HG02763 (cell line): ENCODE data around the gene GNG13.
"Not testable (repeated sequence)": the region's sequence is repeated elsewhere in the genome, so short reads cannot be mapped to it uniquely, and the experiment has no call there.

ENCODE experiments used
- ATAC-seq: cut with Tn5 transposase; IDR thresholded peaks from one replicate; pipeline ENCODE4 v1.9.1; 2021; ENCODE audit warnings: mild to moderate bottlenecking, moderate library complexity; ENCODE audit not compliant: unreplicated experiment

The GNG13 gene

DNA sequence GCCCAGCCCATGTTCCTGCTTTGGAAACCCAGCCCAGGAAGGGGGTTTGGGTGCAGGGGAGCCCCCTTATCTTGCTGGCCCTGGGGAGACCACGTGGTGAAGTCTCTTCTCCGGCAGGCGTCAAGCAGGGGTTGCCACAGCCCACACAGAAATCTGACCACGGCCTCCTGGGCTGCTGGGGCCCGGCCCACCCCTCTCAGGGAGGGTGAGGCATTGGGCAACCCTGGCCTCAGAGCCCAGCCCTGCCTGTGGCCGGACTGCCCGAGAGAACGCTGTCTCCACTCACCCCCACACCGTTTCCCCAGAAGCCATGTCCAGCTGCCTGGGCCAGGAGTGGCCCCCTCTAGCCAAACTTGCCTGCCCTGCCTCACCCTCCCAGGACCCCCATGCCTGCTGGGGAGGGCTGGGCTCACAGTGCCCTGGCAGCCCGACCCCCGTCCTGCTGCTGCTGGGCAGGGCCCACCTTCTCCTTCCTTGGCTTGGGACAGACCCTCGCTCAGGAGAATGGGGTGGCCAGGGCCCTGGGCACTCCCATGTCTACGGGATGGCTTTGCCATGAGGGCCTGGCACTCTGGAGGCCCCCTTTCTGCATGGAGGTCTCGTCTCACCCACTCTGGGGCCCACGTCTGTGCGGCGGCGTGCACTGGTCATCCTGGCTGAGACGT lies 19.1 kb downstream of the GNG13 start:
- no peak for ATAC-seq

GRCh38 chr16:780296-780695 lies 20.2 kb downstream of the GNG13 start:
- no peak for ATAC-seq

DNA sequence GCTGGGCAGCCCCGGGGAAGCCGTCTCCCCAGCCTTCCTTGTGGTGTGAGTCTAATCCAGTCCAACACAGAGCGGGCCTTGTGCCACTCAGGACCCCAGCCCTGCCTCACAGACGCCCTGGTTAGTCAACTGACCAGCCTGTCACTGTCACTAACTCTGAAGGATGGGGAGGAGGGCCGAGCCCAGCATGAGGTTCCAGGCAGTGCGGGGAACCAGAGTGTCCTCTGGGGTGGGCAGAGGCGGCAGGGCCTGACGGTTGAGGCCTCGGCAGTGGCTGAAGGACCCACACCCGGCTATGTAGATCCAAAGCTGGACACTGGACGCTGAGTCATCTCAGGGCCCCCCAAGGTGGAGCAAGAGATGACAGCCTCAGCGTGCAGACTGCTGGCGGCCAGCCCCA lies 21.0 kb downstream of the GNG13 start:
- ATAC-seq: no peak

DNA sequence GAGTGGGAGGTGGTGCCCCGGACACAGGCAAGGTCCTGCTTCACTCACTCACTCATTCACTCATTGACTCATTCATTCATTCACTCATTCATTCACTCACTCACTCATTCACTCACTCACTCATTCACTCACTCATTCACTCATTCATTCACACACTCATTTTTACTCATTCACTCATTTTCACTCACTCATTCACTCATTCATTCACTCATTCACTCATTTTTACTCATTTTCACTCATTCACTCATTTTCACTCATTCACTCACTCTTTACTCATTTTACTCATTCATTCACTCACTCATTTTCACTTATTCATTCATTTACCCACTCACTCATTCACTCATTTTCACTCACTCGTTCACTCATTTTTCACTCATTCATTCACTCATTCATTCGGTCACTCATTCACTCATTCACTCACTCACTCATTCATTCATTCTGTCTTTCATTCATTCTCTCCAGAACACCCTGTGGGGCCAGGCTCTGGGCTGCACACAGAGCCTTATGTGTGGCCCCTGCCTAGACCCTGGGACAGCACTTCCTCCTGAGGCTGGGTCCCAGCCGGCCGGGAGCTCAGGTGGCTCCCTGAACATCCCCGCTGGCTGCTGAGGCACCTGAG lies 21.5 kb downstream of the GNG13 start:
- ATAC-seq: no peak

DNA sequence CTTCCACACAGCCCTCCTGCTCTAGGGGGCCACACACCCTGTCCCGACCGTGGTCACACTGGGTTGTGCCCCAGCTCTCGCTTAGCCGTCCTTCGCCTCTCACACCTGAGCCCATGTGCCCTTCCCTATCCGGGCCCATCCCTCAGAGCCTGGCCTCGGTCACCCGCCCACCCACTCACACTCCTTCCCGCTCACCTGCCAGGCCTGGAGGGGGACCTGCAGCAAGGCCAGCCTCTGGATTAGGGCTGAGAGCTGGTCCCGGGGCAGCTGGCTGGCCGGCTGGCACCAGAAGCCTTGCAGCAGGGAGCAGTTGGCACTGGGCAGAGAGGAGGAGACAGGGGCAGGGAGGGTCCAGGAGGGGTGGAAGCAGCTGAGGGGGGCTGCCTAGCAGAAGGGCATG lies 22.1 kb downstream of the GNG13 start:
- no peak for ATAC-seq

GRCh38 chr16:777826-778225 lies 22.7 kb downstream of the GNG13 start:
- ATAC-seq: no peak

GRCh38 chr16:776824-777223 lies 23.7 kb downstream of the GNG13 start:
- ATAC-seq: no peak

DNA sequence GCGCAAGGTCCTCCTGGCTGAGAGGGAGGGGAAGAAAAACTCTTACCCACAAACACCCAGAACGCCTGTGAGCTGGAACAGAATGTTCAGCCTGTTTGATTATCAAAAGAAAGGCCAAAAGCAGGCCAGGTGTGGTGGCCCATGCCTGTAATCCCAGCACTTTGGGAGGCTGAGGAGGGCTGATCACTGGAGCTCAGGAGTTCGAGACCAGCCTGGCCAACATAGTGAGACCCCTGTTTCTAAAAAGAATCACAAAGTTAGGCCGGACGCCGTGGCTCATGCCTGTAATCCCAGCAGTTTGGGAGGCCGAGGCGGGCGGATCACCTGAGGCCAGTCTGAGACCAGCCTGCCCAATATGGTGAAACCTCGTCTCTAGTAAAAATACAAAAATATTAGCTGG lies 24.2 kb downstream of the GNG13 start:
- not testable (repeated sequence) for ATAC-seq

- no peak for ATAC-seq
These were observed 25.2 kb downstream of the GNG13 start for GRCh38 chr16:775236-775796.

DNA sequence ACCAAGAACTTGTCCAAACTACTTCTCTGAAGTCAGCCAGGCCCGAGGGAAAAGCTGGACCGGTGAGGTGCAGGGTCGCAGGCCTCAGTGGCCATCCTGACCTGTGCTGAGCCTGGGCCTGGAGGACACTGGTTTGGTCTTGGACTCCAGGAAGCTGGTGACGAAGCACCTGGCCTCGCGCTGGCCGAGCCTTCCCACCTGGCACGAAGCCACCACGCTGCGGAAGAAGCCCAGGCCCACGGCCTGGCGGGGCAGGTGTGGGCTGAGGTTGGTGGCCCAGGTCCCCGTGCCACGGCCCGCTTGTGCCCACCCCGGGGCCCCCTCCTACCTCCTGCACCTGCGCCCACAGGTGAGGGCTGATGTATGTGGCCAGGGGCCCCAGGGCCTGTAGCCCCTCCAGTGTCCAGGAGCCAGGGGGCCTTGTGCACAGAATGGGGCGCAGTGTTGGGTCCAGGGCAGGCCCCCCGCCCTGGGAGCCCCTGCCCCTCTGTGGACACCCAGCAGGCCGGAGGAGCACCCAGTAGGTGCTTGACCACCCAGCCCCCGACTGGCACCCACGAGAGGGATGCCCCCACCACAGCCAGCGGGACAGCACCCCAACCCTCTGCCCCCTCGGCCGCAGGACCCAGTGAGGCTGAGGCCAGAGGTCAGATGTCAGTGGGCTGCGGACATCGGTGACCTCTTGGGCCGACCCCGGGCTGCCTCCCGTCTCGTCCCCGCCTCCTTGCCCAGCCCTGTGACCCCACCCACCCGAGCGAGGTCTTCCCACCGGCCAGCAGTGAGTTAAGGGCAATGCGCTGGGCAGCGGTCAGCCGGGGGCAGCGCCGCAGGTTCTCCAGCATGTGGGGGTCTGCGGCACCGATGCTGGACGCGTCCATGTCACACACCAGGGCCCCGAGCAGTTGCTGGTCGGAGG lies 26.2 kb downstream of the GNG13 start:
- no peak for ATAC-seq

GRCh38 chr16:772959-773358 lies 27.6 kb downstream of the GNG13 start:
- no peak for ATAC-seq

GRCh38 chr16:770411-770810 lies 30.1 kb downstream of the GNG13 start:
- no peak for ATAC-seq

- ATAC-seq: no peak
These were observed 30.6 kb downstream of the GNG13 start for GRCh38 chr16:769934-770333.

DNA sequence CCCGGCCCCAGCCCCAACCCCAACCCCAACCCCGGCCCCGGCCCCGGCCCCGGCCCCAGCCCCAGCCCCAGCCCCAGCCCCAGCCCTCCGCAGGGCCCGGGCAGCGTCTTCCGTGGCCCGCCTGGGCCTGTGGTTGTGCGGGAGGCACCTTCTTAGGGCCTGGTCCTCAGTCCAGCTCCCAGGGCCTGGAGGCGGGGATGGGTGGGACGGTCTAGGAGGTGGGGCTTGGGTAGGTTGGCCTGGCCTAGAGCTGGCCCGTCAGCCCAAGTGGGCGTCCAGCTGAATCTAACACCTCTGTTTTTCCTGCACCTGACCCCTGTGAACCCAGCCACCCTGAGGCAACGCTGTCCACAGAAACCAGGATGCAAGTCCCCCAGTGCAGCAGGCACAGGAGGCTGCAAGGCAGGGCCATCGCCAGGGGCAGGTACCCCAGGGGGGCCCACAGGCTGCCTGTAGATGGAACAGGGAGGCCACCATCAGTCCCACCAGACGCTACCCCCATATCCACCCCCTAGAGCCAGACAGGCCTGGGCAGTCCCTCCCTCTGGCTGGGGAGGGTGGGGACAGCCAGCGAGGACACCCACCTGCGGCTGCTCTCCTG lies 31.2 kb downstream of the GNG13 start:
- no peak for ATAC-seq

GRCh38 chr16:768428-768827 lies 32.1 kb downstream of the GNG13 start:
- no peak for ATAC-seq

DNA sequence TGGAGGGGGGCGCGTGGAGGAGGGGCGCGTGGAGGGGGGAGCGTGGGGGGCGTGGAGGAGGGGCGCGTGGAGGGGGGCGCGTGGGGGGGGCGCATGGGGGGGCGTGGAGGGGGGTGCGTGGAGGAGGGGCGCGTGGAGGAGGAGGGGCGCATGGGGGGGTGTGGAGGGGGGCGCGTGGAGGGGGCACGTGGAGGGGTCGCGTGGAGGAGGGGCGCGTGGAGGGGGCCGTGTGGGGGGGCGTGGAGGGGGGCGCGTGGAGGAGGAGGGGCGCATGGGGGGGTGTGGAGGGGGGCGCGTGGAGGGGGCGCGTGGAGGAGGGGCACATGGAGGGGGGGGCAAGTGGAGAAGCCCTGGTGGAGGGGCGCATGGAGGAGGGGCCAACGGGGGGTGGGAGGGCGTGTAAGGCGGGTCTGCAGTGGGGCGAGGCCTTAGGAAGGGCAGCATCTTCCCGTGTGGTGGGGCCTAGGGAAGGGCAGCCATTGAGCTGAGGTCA lies 32.7 kb downstream of the GNG13 start:
- no peak for ATAC-seq

DNA sequence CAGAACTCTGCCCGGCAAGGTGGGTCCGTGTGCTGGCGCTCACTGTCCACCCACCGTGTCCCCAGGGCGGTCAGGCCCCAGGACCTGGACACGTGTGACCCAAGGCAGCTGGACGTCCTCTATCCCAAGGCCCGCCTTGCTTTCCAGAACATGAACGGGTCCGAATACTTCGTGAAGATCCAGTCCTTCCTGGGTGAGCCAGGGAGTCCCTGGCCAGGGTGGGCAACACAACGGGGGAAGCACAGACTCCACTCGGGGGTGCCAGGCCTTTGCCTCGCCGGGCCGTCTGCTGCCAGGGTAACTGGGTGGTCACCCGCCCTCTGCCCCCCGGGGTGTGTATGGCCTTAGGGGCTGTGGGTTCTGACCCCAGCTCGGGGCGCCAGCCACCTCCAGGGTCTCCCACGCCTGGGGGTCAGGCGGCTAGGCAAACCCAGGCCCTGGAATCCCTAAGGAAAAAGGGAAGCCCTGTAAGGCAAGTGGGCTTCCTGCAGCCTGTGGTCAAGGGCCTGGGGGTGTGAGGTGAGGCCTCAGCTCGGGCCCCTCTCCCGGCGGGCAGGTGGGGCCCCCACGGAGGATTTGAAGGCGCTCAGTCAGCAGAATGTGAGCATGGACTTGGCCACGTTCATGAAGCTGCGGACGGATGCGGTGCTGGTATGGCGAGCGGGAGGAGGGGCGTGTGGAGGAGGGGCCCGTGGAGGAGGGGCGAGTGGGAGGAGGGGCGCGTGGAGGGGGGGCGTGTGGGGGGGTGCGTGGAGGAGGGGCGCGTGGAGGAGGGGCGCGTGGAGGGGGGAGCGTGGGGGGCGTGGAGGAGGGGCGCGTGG lies 33.5 kb downstream of the GNG13 start:
- ATAC-seq: no peak

DNA sequence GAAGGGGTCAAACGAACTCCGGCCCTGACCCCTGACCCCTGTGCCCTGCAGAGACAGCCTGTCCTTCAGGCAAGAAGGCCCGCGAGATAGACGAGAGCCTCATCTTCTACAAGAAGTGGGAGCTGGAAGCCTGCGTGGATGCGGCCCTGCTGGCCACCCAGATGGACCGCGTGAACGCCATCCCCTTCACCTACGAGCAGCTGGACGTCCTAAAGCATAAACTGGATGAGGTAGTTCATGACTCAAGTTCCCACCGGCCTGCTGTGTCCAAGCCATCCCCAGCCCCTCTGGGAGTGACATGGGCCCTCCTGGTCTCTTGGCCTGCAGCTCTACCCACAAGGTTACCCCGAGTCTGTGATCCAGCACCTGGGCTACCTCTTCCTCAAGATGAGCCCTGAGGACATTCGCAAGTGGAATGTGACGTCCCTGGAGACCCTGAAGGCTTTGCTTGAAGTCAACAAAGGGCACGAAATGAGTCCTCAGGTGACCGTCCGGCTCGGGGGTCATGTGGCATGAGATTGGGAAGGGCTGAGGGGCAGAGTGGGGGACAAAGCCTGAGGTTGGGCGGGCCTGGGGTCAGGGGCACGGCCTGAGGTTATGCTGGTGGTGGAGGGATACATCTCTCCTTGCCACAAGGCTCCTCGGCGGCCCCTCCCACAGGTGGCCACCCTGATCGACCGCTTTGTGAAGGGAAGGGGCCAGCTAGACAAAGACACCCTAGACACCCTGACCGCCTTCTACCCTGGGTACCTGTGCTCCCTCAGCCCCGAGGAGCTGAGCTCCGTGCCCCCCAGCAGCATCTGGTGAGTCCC lies 34.3 kb downstream of the GNG13 start:
- no peak for ATAC-seq

GRCh38 chr16:765488-765865 lies 35.1 kb downstream of the GNG13 start:
- no peak for ATAC-seq
